Measurements from ENCODE around the gene C6orf120.

DNA sequence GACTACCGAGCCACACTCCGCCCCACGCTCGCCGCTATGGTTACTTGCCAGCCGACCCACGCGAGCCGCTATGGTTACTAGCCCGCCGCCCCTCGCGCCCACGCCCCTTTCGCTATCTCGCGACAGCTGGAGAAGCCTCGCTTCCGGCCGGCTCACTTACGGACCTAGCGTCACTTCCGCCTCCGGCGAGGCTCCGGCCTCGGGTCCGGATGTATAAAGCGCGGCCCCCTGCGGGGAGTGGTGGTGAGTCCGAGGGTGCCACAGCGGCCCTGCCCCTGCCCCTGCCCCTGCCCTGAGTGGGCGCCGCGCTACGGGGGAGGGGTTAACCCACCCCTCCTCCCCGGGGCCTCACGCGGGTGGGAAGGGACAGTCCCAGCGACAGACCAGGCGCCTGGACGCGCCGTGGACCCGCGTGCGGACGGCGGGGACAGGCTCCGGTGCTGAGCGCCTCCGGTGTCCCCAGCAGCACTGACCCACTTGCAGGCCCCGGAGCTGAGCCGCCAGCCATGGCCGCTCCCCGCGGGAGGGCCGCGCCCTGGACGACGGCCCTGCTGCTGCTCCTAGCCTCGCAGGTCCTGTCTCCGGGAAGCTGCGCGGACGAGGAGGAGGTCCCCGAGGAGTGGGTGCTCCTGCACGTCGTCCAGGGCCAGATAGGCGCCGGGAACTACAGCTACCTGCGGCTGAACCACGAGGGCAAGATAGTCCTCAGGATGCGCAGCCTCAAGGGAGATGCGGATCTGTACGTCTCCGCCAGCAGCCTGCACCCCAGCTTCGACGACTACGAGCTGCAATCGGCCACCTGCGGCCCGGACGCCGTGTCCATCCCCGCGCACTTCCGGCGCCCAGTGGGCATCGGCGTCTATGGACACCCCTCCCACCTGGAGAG lies at the start of gene C6orf120, which contains the start of gene WDR27:
- peak; percentile 96 to 98 for TF ChIP-seq POLR2AphosphoS5 (IDR thresholded peaks at IDR 0.05; ENCODE audit: insufficient read depth in 1 of 2, low read depth in 1 of 2)
- no peak for TF ChIP-seq CTCF (IDR thresholded peaks at IDR 0.05)
- TF ChIP-seq POLR2A (IDR thresholded peaks at IDR 0.05), result peak in 1 of 2 donors; percentile 87
